ES-I3 (cell line): ENCODE results near the gene CES4A.
A peak's percentile ranks its signal among the peaks of the same experiment; 100 is the strongest.

Experiments used
- H3K36me3 ChIP-seq: 2 replicates; pipeline ENCODE4 v1.6.1; 2013; ENCODE audit warnings: mild to moderate bottlenecking, low read length, control low read depth, moderate library complexity; ENCODE audit not compliant: insufficient read depth
- H3K4me1 ChIP-seq: 2 replicates; pipeline ENCODE4 v1.6.1; 2013; ENCODE audit warnings: mild to moderate bottlenecking, control low read depth, low read length; ENCODE audit not compliant: insufficient read depth
- H3K9ac ChIP-seq: 2 replicates; pipeline ENCODE4 v1.6.1; 2013; ENCODE audit warnings: low read depth, mild to moderate bottlenecking, low read length, moderate library complexity
- H3K9me3 ChIP-seq: 2 replicates; pipeline ENCODE4 v1.6.1; 2013; ENCODE audit warnings: mild to moderate bottlenecking, low read length, moderate library complexity; ENCODE audit not compliant: control insufficient read depth, insufficient read depth

CES4A gene

DNA sequence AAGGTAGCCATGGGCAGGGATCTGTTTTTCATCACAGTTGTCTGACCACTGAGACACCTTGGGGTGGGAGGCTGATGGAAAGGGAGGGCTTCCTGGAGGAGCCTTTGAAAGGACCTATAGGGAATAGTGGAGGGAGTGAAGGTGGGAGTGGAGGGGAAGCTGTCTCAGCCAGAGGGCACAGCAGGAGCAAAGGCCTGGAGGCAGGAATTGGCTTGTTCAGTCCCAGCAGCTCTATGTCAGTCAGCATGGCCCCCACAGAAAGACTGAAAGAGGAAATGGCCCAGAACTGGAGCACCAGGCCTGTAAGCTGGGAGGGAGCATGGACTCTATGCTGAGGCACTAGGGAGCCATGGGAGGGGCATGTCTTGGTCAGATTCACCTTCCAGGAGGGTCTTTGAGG is 27.8 kb downstream of the CES4A start:
- Histone ChIP-seq H3K9me3 (no peaks in the 10 kb centered on the region), H3K9ac (no peak overlapping the region), H3K4me1 (peaks cover 5% of the 10 kb centered on the region; the same call in 1 of the 2 replicates), H3K36me3 (no peaks in the 10 kb centered on the region)

DNA sequence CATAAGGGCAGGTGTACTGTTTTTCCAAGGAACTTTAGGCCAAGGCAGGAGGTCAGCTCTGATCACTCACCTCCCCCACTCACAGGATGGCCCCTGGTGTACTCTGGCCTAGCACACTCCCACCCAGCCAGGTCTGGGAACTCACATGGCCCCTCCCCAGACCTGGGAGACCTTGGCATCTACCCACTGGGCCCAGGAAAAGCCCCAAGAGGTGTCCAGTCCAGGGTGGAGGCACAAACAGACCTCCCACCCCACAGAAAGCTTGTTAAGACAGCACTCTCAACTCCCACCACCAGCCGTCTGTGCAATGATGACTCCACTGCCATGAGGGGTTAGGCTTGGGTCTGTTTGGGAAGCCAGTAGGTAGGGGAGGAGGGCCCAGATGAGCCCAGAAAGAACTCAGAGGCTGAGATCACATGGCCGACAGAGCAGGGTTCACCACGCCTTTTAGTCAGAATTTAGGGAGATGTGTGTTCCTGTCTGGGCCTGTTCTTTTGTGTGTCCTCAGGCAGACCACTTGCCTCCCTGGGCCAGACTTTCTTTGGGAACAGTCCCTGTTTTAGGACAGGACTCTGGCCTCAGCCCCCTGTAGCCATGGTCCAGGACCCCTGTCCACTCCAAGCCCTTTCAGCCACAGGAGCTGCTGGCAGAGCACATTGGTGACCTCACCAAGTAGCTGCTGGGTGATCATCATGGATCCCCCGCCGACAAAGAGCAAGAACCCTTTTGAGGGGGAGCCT is 28.5 kb downstream of the CES4A start:
- no peaks in the 10 kb centered on the region for H3K9me3 ChIP-seq
- peaks cover 5% of the 10 kb centered on the region; the same call in 1 of the 2 replicates for H3K4me1 ChIP-seq
- no peak overlapping the region for H3K9ac ChIP-seq
- H3K36me3 ChIP-seq = no peaks in the 10 kb centered on the region

DNA sequence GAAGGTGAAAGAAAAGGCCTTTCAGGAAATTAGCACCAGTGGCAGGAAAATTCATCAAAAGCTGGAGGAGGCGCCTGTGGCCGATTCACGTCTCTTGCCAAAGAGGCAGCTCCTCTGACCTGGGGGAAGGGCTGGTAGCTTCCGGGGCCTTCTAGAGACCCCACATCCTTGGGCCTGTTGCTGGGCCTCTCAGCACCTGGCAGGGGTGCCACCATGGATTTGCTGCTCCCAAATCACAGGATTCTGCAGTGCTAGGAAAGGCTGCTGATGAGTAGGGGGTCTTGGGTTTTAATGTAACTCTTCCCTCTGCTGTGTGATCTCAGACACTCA is 29.0 kb downstream of the CES4A start:
- no peak overlapping the region for H3K9ac ChIP-seq
- H3K9me3 ChIP-seq = no peaks in the 10 kb centered on the region
- H3K36me3 ChIP-seq = no peaks in the 10 kb centered on the region
- H3K4me1 ChIP-seq = peaks cover 5% of the 10 kb centered on the region; the same call in 1 of the 2 replicates

DNA sequence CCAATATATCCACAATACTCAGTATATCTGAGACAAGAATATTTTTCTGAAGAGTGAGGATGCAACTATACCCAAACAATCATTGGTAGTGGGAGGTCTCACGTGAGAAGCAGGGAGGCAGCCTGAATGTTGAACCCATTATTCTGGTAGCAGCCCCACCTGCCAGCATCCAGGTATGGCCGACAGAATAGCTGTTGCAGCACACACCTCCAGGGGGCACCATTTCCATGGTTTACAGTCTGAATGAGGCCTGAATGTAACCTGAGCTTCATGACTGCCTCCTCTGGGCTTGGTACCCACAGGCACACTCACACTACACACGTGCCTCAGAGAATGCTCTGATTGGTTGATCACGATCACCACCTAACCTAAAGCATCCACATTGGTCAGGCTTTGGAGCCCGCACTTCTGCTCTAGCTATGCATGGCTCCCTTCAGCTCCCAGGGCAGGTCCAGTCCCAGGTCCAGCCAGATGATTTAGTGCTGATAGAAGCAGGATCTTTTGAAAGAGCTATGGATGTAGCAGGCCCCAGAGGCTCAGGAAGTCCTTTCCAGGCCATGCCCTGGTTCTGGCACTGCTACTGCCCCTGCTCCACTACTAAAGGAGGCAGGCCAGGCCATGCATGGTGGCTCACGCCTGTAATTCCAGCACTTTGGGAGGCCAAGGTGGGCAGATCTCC is 29.6 kb downstream of the CES4A start:
- Histone ChIP-seq H3K9ac (no peak overlapping the region), H3K9me3 (no peaks in the 10 kb centered on the region), H3K4me1 (peaks cover 8% of the 10 kb centered on the region; the same call in 1 of the 2 replicates), H3K36me3 (no peaks in the 10 kb centered on the region)

DNA sequence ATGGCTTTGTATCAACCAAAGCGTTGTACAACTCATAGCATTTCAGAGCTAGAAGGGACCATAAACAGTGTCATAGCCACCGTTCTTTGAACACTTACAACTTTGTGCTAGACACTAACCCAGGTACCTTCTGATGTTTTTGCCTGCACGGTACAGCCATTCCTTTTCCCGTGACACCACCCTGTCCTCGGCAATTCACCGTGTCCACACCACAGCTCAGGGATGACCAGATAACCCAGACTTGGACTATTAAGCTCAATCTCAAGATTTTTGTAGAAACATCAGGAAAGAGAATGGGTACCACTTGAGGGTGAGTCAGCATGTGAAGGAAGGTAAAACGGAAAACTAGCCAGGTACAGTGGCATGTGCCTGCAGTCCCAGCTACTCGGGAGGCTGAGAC is 30.8 kb downstream of the CES4A start:
- Histone ChIP-seq H3K4me1 (peaks cover 4% of the 10 kb centered on the region; the same call in 1 of the 2 replicates), H3K36me3 (no peaks in the 10 kb centered on the region), H3K9ac (no peak overlapping the region), H3K9me3 (no peaks in the 10 kb centered on the region)

DNA sequence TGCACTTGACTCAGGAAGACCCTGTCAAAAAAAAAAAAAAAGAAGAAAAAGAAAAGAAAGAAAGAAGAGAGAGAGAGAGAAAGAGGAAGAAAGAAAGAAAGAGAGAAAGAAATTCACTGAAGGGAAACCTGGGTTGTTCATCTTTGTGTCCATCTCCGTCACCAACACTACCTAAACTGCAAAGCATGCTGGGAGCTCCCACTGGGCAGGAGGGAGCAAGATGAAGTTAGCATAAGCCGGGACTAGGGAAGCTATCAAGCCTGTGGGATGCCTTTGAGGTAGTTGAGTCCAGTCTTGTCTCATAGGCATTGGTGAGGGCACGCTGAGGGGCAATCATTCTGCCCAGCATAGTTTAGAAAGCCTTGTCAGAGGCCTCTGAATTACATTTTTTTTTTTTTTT is 32.9 kb downstream of the CES4A start:
- Histone ChIP-seq H3K4me1 (0 out of 2 replicates have a peak, but pooled peaks cover 4% of the 10 kb centered on the region), H3K9me3 (no peaks in the 10 kb centered on the region), H3K36me3 (no peaks in the 10 kb centered on the region), H3K9ac (no peak overlapping the region)

DNA sequence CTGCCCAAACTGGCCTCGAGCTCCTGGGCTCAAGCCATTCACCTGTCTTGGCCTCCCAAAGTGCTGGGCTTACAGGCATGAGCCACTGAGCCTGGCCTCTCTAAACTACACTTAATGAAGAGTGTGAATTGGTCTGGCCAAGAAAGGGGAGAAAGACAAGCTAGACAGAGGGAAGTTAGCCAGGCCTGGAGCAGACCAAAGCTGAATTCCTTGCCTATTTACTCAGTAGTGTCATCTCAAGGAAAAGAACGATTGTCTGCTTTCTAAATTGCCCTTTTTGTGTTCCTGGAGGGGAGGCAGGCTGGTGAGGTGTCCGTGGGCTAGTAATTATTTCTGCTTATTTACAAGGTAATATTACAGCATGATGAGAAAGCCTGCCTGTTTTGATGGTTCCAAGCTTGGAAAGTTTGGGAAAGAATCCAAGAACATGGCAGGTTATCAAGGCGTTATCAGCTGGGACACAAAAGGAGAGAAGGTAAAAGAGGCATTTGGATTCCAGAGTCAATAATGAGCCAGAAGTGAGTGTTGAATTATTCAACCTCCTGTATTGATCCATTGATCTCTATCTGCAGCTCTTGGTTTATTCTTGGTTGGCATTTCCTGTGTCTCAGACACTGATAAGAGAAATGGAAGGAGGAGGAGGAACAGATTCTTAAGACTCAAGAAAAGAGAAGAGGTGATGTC is 34.3 kb downstream of the CES4A start:
- Histone ChIP-seq H3K36me3 (no peaks in the 10 kb centered on the region), H3K4me1 (0 out of 2 replicates have a peak, but pooled peaks cover 4% of the 10 kb centered on the region), H3K9ac (no peak overlapping the region), H3K9me3 (no peaks in the 10 kb centered on the region)

DNA sequence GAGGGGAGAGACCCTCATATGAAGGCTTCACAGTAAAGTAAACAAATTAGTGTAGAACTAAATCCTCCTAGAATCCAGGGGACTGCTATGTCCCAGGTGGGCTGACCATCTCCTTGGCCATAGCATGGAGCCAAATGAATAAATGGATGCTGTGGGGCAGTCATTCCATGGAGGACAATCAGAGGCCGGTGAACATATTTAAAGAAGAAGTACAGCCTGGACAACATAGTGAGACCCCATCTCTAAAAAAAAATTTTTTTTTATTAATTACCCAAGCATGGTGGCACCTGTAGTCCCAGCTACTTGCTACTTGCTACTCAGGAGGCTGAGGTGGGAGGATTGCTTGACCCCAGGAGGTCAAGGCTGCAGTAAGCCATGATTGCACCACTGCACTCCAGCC is 35.3 kb downstream of the CES4A start:
- Histone ChIP-seq H3K9ac (no peak overlapping the region), H3K9me3 (no peaks in the 10 kb centered on the region), H3K4me1 (peaks cover 8% of the 10 kb centered on the region; the same call in 1 of the 2 replicates), H3K36me3 (no peaks in the 10 kb centered on the region)

DNA sequence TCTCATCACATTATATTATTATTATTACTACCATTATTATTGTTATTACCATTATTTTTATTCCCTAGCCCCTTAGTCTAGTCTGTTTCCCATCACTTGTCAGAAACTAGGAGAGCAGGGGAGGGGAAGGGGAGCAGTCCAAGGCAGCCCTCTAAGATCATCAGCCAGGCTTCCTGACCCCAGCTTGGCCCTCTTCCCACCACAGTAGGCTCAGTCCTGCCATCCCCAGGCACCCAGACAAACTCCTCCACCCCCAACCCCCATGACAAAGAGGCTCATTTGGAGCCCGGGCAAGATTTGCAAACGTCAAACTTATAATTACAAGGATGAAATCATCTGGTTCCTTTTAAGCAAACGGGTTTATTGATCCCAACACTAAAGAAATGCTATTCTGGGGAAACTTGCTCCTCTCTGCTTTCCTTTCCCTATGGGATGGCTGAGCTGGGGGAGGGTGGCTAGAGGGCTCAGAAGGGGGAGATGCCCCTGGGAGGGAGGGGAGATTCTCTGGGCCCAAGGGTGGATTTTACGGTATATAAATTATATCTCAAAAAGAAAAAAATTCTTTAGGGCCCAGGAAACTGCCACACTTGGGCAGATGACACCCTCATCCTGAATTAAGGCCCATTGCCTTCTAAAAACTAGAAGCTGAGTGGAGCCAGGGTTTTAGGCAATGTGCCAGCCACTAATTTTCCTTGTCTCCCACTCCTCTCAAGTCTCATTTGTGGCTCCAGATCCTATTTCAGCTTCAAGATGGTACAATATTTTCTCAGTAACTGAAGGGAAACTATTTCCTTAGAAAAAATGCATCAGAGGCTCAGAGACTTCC is 36.2 kb downstream of the CES4A start:
- H3K9me3 ChIP-seq = no peaks in the 10 kb centered on the region
- H3K9ac ChIP-seq = no peak overlapping the region
- no peaks in the 10 kb centered on the region for H3K36me3 ChIP-seq
- H3K4me1 ChIP-seq = peaks cover 8% of the 10 kb centered on the region; the same call in 1 of the 2 replicates

DNA sequence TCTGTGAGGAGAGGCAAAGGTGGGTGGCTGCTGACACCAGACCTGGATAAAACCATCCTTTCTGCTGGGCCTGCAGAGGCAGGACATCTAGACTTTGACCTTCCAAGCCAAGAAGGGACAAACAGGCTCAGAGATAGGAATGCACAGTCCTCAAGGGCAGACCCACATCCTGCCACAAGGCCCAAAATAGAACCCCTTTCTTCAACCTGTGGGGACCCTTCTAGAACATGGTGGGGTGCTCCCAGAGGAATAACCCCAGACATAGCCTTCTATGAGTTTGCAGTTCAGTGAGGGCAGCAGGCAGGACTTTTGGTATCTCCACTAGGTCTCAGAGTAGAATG is 36.8 kb downstream of the CES4A start:
- H3K4me1 ChIP-seq = peaks cover 8% of the 10 kb centered on the region; the same call in 1 of the 2 replicates
- no peaks in the 10 kb centered on the region for H3K36me3 ChIP-seq
- H3K9me3 ChIP-seq = no peaks in the 10 kb centered on the region
- no peak overlapping the region for H3K9ac ChIP-seq

DNA sequence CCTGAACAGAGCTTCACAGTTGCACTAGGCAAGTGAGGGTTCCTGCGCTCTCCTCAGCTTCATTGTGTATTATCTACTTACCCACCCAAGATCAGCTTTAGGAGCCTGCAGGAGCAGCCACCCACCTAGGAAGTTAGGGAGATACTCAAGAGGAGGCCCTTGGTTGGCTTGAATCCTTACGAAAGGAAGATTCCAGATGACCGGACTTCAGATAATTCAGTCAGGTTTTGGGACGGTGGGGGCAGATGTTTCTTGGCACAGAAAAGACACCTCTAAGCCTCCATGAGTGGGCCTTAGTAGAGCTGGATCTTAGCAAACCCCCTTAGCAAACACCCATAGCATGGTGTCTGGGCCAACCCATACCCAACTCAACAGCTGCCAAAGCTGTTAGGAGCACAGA is 38.2 kb downstream of the CES4A start:
- Histone ChIP-seq H3K9me3 (no peaks in the 10 kb centered on the region), H3K9ac (no peak overlapping the region), H3K36me3 (no peaks in the 10 kb centered on the region), H3K4me1 (peaks cover 8% of the 10 kb centered on the region; the same call in 1 of the 2 replicates)

DNA sequence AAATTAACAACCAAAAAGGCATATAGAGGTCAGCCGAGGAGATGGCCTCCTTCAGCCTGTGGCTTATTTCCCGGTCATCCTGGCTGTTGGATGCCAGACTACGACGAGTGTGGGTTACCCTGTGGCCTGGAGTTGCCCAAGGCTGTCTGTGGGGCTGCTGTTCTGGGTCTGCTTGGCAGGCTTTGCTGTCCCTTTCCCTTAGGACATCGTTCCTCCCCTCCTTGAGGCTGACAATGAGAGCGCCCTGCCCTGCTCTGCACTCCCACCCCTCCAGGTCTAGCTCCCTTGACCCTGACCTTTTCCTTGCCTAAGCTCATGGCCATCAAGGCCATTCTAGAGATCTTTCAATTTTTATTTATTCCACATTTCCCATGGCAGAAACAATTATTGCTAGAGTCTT is 38.7 kb downstream of the CES4A start:
- Histone ChIP-seq H3K9ac (no peak overlapping the region), H3K9me3 (no peaks in the 10 kb centered on the region), H3K36me3 (no peaks in the 10 kb centered on the region), H3K4me1 (peaks cover 8% of the 10 kb centered on the region; the same call in 1 of the 2 replicates)

DNA sequence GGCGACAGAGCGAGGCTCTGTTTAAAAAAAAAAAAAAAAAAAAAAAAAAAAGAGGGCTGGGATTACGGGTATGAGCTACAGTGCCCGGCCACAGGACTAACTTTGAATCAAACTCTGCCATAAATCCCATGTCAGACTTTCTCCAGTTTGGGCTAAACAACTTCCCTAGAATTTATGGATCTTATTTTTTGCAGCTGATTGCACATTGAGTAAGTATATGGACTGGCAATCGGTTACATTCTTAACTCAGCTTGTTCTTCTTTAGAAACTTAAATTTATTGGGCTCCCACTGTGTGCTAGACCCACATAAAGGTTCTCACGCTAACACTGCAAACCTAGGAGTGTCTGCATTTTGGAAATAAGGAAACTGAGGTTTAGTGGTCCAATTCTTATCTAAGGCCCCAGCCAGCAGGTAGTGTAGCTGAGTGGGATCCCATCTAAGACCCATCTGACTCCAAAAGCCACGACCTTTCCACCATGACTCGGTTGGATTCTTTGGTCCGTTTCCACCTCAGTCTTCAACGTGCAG is 39.8 kb downstream of the CES4A start:
- Histone ChIP-seq H3K4me1 (peaks cover 4% of the 10 kb centered on the region; the same call in 1 of the 2 replicates), H3K9ac (peak overlapping the region; percentile 93), H3K36me3 (no peaks in the 10 kb centered on the region), H3K9me3 (no peaks in the 10 kb centered on the region)
